Body of pancreas (tissue), 4 donors: Measurements from ENCODE around the gene DSC1.

Experiments used
- CTCF ChIP-seq, 7 experiments: fragments of 450-650 bp in 4 of 7; fragments of 200-600 bp in 3 of 7; sonication (generic) in 3 of 7; IDR thresholded peaks; one replicate each; pipeline ENCODE4 v1.5.1; 2016 to 2019; ENCODE audit warnings: antibody characterized with exemption in 7 of 7
- POLR2A ChIP-seq, 3 donors: fragments of 450-650 bp; IDR thresholded peaks; one replicate each; pipeline ENCODE4 v1.6.1; 2016; ENCODE audit warnings: antibody characterized with exemption in 3 of 3, mild to moderate bottlenecking in 2 of 3

GRCh38 chr18:31104444-31104843, 58.2 kb downstream of the DSC1 start:
- TF ChIP-seq CTCF (IDR thresholded peaks at IDR 0.05) (no peak), POLR2A (IDR thresholded peaks at IDR 0.05) (no peak)
